Fibroblast of peridontal ligament (primary cell): Measurements from ENCODE around the gene MTA3.
A peak's percentile ranks its signal among the peaks of the same experiment; 100 is the strongest.
"Not testable (repeated sequence)": the region's sequence is repeated elsewhere in the genome, so short reads cannot be mapped to it uniquely, and the experiment has no call there.

Experiments used
- DNase-seq: peaks from one replicate; pipeline ENCODE4 v3.0.0-alpha.2; 2010; ENCODE audit errors: extremely low read depth

Gene MTA3

DNA sequence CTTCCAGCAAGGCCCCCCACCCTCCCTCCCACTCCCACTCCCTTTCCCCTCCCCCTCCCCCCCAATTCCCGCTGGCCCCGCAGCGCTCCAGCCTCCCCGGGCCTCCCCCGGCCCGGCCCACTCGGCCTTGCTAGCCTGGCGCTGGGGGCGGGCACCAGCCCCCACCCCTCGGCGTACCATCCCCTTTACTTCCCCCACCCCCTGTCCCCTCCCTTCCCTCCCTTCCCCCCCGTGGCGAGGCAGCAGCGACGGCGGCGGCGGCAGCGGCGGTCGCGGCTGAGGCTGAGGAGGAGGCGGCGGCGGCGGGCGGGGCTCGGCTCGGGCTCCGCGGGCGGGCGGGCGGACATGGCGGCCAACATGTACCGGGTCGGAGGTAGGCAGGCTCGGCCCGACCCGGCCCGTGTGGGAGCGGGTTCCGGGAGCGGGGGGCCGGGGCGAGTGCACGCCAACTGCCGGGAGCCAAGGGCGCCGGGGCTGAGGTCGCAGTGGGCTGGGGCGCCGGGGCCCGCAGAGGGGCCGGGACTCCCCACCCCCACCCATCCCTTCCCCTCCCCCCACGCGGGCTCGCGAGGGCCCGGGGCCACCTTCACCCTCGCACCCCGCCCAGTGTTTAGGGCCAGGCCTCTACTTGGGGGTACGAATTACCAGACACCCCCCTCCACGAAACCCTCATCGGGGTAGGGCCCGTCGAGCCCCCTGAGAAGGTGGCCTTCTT, at the start of gene MTA3:
MTA3 (plus strand) TSS at position 232 of the 715 bp plus-strand sequence; CDS start at position 346, 114 bp downstream.
- peak; percentile 3 for DNase-seq

DNA sequence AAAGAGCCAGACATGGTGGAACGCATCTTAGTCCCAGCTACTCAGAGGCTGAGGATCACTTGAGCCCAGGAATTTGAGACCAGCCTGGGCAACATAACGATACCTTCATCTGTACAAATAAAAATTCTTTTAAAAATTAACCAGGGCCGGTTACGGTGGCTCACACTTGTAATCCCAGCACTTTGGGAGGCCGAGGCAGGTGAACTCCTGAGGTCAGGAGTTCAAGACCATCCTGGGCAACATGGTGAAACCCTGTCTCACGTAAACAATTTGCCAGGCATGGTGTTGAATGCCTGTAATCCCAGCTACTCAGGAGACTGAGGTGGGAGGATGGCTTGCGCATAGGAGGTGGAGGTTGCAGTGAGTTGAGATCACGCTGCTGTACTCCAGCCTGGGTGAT, 48.8 kb upstream of the MTA3 start:
- no peak for DNase-seq

DNA sequence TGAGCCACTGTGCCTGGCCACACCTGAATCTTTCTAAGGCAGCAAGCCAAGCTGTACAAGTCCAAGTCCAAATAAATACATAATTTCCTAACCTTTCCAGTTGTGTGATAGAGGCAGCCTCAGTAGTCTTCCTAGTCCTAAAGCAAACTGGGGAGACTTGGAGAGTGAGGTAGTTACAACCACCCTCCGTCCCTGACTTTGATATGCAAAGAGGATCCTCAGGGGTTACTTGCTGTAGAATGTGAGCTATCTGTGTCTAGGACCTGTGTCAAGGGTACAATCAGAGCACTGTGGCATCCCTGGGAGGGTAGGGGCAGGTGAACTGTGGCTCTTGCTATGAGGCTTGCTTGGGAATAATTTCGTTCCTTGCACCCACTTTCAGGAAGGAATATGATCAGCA, 46.4 kb upstream of the MTA3 start:
- no peak for DNase-seq

DNA sequence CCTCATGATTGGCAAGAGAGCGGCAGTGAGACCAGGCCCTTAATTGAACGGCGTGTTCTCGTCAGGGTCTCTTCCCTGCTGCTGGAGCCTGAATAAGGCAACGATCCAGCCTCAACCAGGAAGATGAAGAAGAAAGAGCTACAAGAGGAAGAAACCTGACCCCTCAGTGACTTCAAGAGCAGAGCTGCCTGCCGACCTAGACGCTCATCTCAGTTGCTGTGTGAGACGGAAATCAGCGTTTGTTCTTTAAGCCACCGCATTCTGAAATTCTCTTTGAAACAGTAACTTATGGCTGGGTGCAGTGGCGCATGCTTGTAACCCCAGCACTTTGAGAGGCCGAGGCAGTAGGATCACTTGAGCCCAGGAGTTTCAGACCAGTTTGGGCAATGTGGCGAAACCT, 45.1 kb upstream of the MTA3 start:
- DNase-seq, result no peak

DNA sequence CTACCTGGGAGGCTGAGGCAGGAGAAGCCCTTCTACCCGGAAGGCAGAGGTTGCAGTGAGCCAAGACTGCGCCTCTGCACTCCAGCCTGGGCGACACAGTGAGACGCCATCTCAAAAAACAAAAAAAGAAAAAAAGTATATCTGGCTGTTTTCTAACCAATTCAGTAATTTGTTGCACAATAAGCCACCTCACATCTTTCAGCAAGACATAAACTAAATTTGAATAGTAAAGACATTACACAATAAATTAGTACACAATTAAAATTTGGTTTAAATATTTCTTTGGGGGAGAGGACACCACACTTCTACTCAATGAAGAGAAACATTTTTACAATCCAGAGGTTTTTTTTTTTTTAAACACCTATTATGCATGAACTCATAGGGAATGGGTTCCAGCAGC, 36.0 kb upstream of the MTA3 start:
- DNase-seq, result no peak

DNA sequence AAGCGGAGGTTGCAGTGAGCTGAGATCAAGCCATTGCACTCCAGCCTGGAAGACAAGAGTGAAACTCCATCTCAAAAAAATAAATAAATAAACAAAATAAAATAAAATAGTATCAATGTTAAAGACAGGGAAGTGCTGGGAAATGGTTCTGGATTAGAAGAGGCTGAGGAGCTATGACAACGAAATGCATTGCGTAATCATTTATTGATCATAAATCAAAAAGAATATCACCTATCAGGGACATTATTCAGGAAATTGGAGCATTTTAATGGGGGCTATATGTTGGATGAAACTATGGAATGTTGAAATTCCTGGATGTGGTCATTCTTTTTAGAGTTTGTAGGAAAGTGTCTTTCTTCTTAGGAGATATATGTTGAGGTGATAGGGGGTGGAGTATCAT, 30.9 kb upstream of the MTA3 start:
- DNase-seq, result no peak

DNA sequence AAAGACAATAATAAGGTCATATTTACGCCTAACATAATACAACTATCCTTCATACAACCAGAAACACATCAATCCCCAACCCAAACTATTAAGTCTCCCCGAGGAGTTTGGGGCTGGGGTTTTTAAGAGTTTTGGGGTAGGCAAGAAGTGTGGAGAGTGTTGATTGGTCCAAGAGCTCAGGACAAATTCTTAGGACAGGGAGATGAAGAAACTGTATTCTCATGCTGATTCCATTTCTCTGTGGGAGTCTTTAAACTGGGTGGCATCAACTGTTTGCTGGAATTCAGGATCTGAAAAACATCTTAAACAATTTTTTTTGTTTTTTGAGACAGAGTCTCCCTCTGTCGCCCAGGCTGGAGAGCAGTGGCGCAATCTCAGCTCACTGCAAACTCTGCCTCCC, 25.6 kb upstream of the MTA3 start:
- DNase-seq, result no peak

DNA sequence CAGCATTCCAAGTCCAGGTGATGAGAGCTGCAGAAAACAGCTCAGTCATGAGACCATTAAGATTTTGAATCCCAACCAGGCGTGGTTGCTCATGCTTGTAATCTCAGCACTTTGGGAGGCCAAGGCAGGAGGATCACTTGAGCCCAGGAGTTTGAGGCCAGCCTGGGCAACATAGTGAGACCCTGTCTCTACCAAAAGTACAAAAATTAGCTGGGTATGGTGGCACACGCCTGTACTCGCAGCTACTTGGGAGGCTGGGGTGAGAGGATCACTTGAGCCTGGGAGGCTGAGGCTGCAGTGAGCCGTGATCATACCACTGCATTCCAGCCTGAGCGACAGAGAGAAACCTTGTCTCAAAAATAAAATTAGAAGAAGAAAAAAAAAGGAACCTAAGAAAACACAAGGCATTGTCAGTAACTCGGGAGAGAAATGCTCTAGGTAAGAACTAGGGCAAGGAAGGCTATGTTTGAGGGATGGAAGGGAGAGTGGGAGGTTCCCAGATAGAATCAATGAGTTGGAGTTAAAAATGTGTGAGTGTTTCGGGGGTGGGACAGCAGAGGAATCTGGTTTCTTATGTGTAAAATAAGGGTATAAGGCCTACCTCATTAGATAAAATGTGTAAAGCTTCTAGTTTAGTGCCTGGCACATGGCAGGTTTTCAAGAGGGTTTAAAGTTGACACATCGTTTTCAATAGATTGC, 23.3 kb upstream of the MTA3 start:
- DNase-seq, result no peak

DNA sequence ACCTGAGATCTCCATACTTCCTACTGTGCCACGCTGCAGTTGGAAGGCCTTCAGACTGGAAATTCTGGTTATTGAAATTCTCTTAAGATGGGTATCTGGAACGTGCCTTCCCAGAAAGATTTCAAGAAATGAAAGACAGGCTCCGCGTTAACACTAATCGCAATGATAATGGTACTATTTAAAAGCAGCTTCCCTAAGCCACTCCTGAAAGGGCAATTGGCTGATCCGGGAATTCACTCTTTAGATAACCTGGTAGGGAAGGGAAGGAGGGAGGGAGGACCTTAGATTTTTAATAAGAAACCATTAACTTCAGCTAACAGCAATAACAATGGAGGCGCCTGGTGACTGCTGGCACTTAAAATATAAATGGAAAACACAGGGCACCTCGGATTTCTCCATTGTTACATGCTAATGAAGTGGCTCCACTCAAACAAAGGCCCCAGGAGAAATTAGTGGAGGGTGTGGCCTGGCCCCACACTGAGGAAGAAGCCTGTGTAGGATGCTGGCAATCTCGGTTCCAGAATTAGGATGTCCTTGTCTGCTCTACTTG, 22.5 kb upstream of the MTA3 start:
- DNase-seq, result no peak

DNA sequence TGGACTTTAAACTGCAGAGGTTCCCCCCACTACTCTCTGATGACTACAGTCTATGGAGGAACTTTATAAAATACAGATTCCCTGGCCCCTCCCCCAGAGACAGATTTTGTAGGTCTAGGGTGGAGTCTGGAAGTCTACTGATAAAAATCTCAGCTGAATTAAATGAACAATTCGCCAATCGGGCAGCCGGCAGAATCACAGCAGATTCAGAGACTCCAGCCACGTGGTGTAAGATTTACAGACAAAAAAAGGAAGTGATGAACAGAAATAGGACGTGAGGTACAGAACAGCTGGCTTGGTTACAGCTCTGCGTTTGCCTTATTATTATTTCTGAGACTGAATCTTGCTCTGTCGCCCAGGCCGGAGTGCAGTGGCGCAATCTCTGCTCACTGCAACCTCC, 21.4 kb upstream of the MTA3 start:
- no peak for DNase-seq

DNA sequence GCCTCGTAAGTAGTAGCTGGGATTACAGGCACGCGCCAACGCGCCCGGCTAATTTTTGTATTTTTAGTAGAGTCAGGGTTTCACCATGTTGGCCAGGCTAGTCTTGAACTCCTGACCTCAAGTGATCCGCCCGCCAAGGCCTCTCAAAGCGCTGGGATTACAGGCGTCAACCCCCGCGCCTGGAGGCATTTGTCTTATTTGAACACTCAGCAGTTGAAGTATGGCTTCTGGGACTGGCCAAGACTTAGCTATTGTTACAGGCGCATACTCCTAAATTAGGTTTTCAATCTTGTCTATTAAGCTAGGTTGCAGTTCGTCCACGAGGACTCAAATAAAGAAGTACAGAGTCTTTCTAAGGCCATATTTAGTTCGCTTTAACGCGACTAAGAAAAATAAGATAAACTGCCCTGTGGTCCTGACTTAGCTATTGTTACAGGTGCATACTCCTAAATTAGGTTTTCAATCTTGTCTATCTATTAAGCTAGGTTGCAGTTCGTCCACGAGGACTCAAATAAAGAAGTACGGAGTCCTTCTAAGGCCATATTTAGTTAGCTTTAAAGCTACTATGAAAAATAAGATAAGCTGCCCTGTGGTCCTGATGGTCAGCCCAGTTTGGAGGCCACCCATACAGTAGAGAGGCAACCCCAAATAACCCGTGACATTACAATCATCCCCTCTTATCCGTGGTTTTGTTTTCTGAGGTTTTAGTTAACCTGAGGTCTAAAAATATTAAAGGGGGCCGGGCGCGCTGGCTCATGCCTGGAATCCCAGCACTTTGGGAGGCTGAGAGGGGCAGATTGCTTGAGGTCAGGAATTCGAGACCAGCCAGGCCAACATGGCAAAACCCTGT, 20.8 kb upstream of the MTA3 start:
- no peak for DNase-seq

DNA sequence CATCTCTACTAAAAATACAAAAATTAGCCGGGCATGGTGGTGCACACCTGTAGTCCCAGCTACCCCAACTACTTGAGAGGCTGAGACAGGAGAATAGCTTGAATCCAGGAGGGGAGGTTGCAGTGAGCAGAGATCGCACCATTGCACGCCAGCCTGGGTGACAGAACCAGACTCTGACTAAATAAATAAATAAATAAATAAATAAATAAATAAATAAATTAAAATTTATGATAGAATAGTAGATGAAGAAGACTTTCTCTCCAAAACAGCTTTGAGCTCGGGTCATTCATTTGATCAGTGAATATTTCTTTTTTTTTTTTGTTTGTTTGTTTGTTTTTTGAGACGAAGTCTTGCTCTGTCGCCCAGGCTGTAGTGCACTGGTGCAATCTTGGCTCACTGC, 17.6 kb upstream of the MTA3 start:
- DNase-seq, result no peak

DNA sequence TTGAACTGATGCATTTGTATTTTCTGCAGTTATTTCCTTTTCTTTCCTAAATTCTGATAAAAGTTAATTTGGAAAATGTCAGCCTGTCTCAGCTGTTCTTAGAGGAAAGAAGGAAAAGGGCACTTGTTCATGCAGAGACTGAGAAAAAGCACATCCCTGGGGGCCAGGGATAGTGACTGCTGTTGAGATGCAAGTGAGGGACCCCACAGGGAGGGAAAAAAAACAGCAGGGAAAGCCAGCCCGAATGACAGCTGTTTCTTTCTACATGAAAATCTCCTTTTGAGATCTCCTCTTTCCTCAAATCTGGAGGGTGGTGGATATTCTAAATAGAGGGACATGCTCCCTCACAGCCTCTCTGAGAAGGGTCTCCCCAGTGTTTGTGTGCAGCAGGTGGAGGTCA, 14.0 kb upstream of the MTA3 start:
- DNase-seq, result no peak

DNA sequence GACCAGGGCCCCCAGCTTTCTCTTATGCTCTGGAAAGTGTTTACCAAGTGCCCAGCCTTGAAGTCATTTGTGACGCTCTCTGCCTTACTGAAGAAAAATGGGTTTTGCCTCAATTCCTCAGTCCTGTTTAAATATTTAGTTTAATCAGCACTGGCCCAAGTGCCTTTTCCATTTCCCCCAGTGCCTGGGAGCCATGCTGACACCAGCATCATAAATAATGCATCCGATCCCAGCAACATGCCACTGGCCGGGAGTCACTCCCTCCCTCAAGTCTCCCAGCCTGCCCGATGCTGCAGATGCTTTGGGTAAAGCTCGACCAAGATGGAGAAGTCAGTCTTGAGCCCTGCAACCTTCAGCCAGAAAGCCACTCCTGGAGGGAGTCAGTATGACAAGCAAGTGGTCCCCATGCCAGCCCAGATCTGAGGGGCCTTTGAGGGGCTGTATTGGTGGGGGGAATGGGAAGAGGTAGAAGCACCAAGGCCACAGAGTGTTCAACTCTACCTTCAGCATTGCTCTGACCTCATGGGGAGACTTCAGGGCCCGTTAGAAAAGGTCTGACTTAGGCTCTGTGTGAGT, 12.0 kb upstream of the MTA3 start:
- no peak for DNase-seq

DNA sequence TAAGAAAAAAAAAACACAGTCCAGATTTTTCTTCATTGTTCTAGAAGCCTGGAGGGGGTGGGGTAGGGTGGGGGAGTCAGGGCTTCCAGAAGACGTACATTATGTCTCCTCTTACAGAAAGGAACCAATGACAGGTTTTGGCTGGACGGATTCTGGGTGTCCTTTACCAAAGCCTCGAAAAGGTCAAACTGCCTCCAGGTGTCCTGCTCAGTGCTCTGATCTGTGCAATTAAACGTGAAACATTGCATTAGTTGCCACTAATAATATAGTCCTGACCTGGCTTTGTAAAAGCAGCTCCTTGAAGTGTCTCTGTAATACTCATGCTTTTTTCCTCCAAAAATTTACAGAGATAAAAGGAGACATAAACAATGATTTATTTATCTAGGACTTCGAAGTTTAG, 11.1 kb upstream of the MTA3 start:
- DNase-seq, result no peak

DNA sequence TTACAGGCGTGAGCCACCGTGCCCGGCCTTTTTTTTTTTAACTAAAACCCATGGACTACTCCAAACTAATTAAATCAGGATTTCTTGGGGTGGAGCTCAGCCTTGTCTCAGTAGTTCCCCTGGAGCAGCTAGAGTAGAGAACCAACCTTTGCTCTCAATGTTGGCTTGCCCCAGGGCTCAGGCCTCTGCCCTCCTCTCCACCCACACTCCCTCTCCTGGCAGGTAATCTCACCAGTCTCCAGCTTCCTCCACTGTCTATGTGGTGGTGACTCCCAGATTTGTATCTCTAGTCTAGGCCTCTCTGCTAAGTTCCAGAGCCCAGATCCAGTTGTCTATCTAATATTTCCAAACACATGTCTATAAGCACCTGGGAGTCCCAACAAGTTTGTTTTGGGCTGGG, 9.6 kb upstream of the MTA3 start:
- no peak for DNase-seq

DNA sequence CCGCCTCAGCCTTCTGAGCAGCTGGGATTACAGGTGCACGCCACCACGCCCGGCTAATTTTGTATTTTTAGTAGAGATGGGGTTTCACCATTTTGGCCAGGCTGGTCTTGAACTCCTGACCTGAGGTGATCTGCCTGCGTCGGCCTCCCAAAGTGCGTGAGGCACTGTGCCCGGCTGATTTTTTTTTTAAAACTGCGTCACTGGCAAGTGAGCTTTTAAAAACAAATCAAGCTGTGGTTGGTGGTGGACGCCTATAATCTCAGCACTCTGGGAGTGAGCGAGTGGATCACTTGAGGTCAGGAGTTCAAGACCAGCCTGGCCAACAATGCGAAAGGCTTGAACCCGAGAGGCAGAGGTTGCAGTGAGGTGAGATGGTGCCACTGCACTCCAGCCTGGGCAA, 8.3 kb upstream of the MTA3 start:
- DNase-seq, result not testable (repeated sequence)

DNA sequence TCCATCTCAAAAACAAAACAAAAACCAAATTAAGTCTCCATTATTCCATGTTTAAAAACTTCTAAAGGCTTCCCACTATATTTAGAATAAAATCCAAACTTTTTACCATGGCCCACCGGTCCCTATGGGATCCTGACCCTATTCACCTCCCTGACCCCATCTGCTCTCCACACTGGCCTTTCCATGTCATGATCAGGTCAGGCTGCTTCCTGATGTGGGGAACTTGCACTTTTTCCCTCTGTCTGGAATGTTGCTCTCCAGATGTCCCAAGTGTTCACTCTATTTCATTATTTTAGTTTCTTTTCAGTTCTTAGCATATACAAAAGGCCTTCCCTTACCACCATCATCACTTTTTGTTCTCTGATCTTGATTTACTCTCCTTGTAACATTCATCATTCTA, 7.5 kb upstream of the MTA3 start:
- DNase-seq, result peak; percentile 9

DNA sequence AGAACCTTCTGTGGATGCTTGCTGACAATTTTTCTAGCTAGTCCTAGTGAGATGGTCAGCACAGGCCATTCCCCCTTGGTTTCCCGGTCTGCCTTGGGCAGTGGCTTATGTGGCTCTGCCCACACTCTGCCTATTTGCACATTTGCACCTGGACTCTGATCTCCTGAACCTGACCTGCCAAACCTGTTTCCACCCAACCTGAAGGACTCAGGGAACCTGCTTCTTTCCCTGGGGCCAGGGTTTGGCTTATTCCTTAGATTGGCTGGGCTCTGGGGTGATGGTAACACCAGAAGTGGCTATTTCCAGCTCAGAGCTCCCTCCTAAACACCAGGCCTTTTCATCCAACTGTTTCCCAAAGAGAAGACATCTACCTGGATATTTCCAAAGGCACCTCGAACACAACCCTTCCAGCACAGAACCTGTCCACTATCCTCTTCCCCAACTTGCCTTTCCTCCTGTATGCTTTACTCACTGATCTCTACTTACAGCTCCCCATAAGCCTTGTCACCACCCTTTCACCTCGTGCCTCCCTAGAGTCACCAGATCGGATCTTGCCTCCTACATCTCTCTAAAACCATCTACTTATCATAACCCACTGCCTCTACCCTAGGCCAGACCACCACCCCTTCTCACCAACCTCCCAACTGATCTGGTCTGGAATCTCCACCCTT, 5.8 kb upstream of the MTA3 start:
- no peak for DNase-seq

DNA sequence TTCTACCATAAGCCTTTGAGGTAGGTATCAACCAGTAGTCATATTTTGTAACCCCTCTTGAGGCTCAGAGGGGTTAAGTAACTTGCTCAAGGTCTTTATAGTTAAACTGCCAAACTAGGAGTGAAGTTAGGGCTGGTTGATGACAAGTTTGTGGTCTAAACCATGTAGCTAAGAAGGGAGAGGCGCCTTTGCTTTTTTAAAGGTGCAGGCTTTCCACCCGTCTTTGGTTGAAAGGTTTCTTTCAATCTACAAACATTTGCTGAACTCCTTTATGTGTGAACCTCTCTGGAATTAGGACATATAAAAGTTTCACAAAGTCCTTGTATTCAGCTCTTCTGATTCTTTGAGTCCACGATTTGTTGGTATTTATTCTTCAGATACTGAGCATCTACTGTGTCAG, 2.4 kb upstream of the MTA3 start:
- no peak for DNase-seq

DNA sequence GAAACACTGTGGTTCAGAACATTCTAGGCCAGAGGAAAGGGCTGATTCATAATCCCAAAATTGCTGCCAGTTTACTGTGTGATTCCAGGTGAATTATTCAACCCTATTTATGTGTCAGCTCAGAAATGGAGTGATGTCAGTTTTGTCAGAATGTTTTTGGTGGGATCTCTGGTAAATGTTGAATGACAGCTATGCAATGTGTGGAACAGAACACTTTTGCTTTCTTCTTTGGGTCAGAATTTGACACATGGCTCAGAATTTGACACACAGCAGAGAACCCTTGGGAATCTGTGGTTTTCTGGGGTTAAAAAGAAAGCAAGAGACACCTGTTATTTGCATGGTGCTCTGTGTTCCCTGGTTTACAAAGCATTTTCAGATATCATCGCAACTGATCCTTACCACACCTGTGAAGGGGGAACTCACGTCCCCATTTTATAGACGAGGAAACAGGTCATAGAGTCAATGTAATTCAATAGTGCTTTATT, 1.6 kb upstream of the MTA3 start:
- DNase-seq, result peak; percentile 5
